ENCODE measurements around the gene CCDC69.

- no peak for TF ChIP-seq POLR2A (IDR thresholded peaks at IDR 0.05)
- no peak for TF ChIP-seq CTCF (IDR thresholded peaks at IDR 0.05)
Observed at GRCh38 chr5:151139015-151139414, 84.9 kb downstream of the CCDC69 start.
